Peyer's patch (tissue), 4 donors: Measurements from ENCODE around the gene KLK6. TPM values are rescaled to one million over a fixed set of nuclear protein-coding genes. Genes with fewer than 3 reads are reported as not detected.

ENCODE experiments used
- DNase-seq, 3 donors: peaks; one replicate each; pipeline ENCODE4 v3.0.0-alpha.2; 2017 to 2019
- H3K27ac ChIP-seq, 4 donors: fragments of 200-600 bp; sonication (generic); one replicate each; pipeline ENCODE4 v1.5.1; 2016 to 2019
- H3K27me3 ChIP-seq, 2 donors: fragments of 200-600 bp; sonication (generic); one replicate each; pipeline ENCODE4 v1.5.1; 2019
- H3K36me3 ChIP-seq, 3 donors: fragments of 200-600 bp; sonication (generic); one replicate each; pipeline ENCODE4 v1.5.1; 2016 to 2019
- H3K4me1 ChIP-seq, 4 donors: fragments of 200-600 bp; sonication (generic); one replicate each; pipeline ENCODE4 v1.5.1; 2016 to 2019
- H3K4me3 ChIP-seq, 4 donors: fragments of 200-600 bp; sonication (generic); 1 replicate in 3 of 4; 2 replicates in 1 of 4; pipeline ENCODE4 v1.5.1; 2016 to 2019; ENCODE audit warnings: mild to moderate bottlenecking in 1 of 4
- H3K9me3 ChIP-seq, 4 donors: fragments of 200-600 bp; sonication (generic); one replicate each; pipeline ENCODE4 v1.5.1; 2016 to 2019; ENCODE audit warnings: mild to moderate bottlenecking in 1 of 4
- CTCF ChIP-seq, 6 experiments: fragments of 450-650 bp in 4 of 6; fragments of 200-600 bp in 2 of 6; sonication (generic) in 1 of 6; IDR thresholded peaks; one replicate each; pipeline ENCODE4 v1.5.1; 2017 to 2019; ENCODE audit warnings: antibody characterized with exemption in 6 of 6, mild to moderate bottlenecking in 3 of 6, moderate library complexity in 1 of 6
- POLR2A ChIP-seq, 2 donors: fragments of 450-650 bp; IDR thresholded peaks; one replicate each; pipeline ENCODE4 v1.5.1; 2017; ENCODE audit warnings: antibody characterized with exemption in 2 of 2, mild to moderate bottlenecking in 2 of 2, moderate library complexity in 2 of 2
- total RNA-seq, 4 donors: library from RNA; depleted of rRNA; stranded (reverse); fragments of >200 nt; gene quantifications; one replicate each; pipeline ENCODE4 v1.1.0, GENCODE V29; 2016

Gene KLK6
- total RNA-seq, 4 donors from 2014 or later: not detected

GRCh38 chr19:50932018-50932689 lies 37.2 kb downstream of the KLK6 start:
- Histone ChIP-seq H3K4me3 (no peak overlapping the region), H3K27ac (no peak overlapping the region), H3K4me1 (no peaks in the 10 kb centered on the region), H3K36me3 (no peaks in the 10 kb centered on the region), H3K9me3 (no peaks in the 10 kb centered on the region), H3K27me3 (no peaks in the 10 kb centered on the region)
- TF ChIP-seq POLR2A (IDR thresholded peaks at IDR 0.05) (no peak), CTCF (IDR thresholded peaks at IDR 0.05) (no peak)
- no peak for DNase-seq

- no peak for DNase-seq
- Histone ChIP-seq H3K4me3 (no peak overlapping the region), H3K4me1 (no peaks in the 10 kb centered on the region), H3K27me3 (no peaks in the 10 kb centered on the region), H3K9me3 (no peaks in the 10 kb centered on the region), H3K27ac (no peak overlapping the region), H3K36me3 (no peaks in the 10 kb centered on the region)
- TF ChIP-seq CTCF (IDR thresholded peaks at IDR 0.05): no peak
- TF ChIP-seq POLR2A (IDR thresholded peaks at IDR 0.05): no peak
These were observed 38.4 kb downstream of the KLK6 start for GRCh38 chr19:50931023-50931422.

GRCh38 chr19:50928831-50929230 lies 40.6 kb downstream of the KLK6 start:
- Histone ChIP-seq H3K4me3 (no peak overlapping the region), H3K27ac (no peak overlapping the region), H3K9me3 (no peaks in the 10 kb centered on the region), H3K27me3 (no peaks in the 10 kb centered on the region), H3K4me1 (no peaks in the 10 kb centered on the region), H3K36me3 (no peaks in the 10 kb centered on the region)
- TF ChIP-seq CTCF (IDR thresholded peaks at IDR 0.05): no peak
- no peak for TF ChIP-seq POLR2A (IDR thresholded peaks at IDR 0.05)
- DNase-seq: no peak

GRCh38 chr19:50926144-50926543 lies 43.2 kb downstream of the KLK6 start:
- Histone ChIP-seq H3K36me3 (no peaks in the 10 kb centered on the region), H3K27me3 (no peaks in the 10 kb centered on the region), H3K27ac (no peak overlapping the region), H3K4me3 (no peak overlapping the region), H3K9me3 (no peaks in the 10 kb centered on the region), H3K4me1 (no peaks in the 10 kb centered on the region)
- DNase-seq: no peak
- no peak for TF ChIP-seq CTCF (IDR thresholded peaks at IDR 0.05)
- TF ChIP-seq POLR2A (IDR thresholded peaks at IDR 0.05): no peak

GRCh38 chr19:50925734-50926133 lies 43.7 kb downstream of the KLK6 start:
- no peaks in the 10 kb centered on the region for H3K4me1 ChIP-seq
- no peak for TF ChIP-seq CTCF (IDR thresholded peaks at IDR 0.05)
- no peak for TF ChIP-seq POLR2A (IDR thresholded peaks at IDR 0.05)
- H3K9me3 ChIP-seq: no peaks in the 10 kb centered on the region
- no peaks in the 10 kb centered on the region for H3K36me3 ChIP-seq
- no peak overlapping the region for H3K4me3 ChIP-seq
- H3K27ac ChIP-seq: no peak overlapping the region
- DNase-seq: no peak
- H3K27me3 ChIP-seq: no peaks in the 10 kb centered on the region

- Histone ChIP-seq H3K9me3 (no peaks in the 10 kb centered on the region), H3K4me1 (no peaks in the 10 kb centered on the region), H3K36me3 (no peaks in the 10 kb centered on the region), H3K27ac (no peak overlapping the region), H3K4me3 (no peak overlapping the region), H3K27me3 (no peaks in the 10 kb centered on the region)
- TF ChIP-seq POLR2A (IDR thresholded peaks at IDR 0.05) (no peak), CTCF (IDR thresholded peaks at IDR 0.05) (no peak)
- no peak for DNase-seq
These were observed 44.8 kb downstream of the KLK6 start for GRCh38 chr19:50924586-50924985.
